Activated CD4-positive, alpha-beta memory T cell treated with anti-CD3 and anti-CD28 coated beads, Interleukin-2, amount 10 ng/mL, durations not matched to agents 7 days and 5 days (primary cell): ENCODE measurements around the gene GRB7. TPM values are rescaled to one million over a fixed set of nuclear protein-coding genes. Genes with fewer than 3 reads are reported as not detected.

Experiments
- CTCF ChIA-PET: fragments of 350-600 bp; sonication (Branson Sonifier 250); formaldehyde crosslinking; loops from one replicate; lab custom pipeline; 2021; ENCODE audit warnings: antibody characterized with exemption, inconsistent platforms; lab: Charles Lee
- POLR2A ChIA-PET: fragments of 350-600 bp; sonication (Branson Sonifier 250); formaldehyde crosslinking; loops from one replicate; lab custom pipeline; 2021; ENCODE audit warnings: antibody characterized with exemption; lab: Charles Lee
- DNase-seq: peaks from one replicate; pipeline ENCODE4 v3.0.0-alpha.2; 2020
- H3K27ac Mint-ChIP-seq: one replicate; pipeline ENCODE4 v1.8.0; 2021; ENCODE audit warnings: mild to moderate bottlenecking, mixed read lengths
- H3K27me3 Mint-ChIP-seq: one replicate; pipeline ENCODE4 v1.8.0; 2021; ENCODE audit warnings: mixed read lengths
- H3K36me3 Mint-ChIP-seq: one replicate; pipeline ENCODE4 v1.8.0; 2021; ENCODE audit warnings: low read depth, mixed read lengths
- H3K4me1 Mint-ChIP-seq: one replicate; pipeline ENCODE4 v1.8.0; 2021; ENCODE audit warnings: mixed read lengths
- H3K4me3 Mint-ChIP-seq: one replicate; pipeline ENCODE4 v1.8.0; 2021; ENCODE audit warnings: mild to moderate bottlenecking, mixed read lengths
- H3K9me3 Mint-ChIP-seq: one replicate; pipeline ENCODE4 v1.8.0; 2021; ENCODE audit warnings: mixed read lengths
- total RNA-seq, 2 experiments: library from RNA; stranded (reverse); gene quantifications; one replicate each; pipeline ENCODE4 v1.2.3, GENCODE V29; 2021

Gene GRB7
- total RNA-seq, 2 experiments from 2014 or later: 0.30 to 0.40 TPM

DNA sequence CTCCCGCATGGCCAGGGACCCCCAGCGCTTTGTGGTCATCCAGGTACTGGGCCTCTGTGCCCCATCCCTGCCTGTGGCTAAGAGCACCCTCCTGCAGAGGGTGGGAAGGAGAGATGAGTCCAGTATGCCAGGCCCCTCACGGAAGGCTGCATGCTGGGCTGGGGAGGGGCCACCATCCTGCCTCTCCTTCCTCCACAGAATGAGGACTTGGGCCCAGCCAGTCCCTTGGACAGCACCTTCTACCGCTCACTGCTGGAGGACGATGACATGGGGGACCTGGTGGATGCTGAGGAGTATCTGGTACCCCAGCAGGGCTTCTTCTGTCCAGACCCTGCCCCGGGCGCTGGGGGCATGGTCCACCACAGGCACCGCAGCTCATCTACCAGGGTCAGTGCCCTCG is 11.1 kb upstream of the GRB7 start:
- POLR2A ChIA-PET: no interaction called here
- Mint-ChIP-seq H3K36me3 (peaks cover 11% of the 10 kb centered on the region), H3K4me1 (peaks cover 19% of the 10 kb centered on the region), H3K9me3 (no peaks in the 10 kb centered on the region), H3K27me3 (no peaks in the 10 kb centered on the region), H3K27ac (no peak overlapping the region), H3K4me3 (no peak overlapping the region)
- DNase-seq: no peak
- CTCF ChIA-PET: no interaction called here

- POLR2A ChIA-PET: no interaction called here
- no peak for DNase-seq
- CTCF ChIA-PET: interaction anchor here (3.3 kb wide), 1 partner anchor 73 kb away, joined by 15 read pairs; no protein-coding TSS in a partner anchor
- H3K9me3 Mint-ChIP-seq: no peaks in the 10 kb centered on the region
- no peak overlapping the region for H3K4me3 Mint-ChIP-seq
- H3K27ac Mint-ChIP-seq: no peak overlapping the region
- peaks cover 11% of the 10 kb centered on the region for H3K36me3 Mint-ChIP-seq
- H3K27me3 Mint-ChIP-seq: peaks cover 2% of the 10 kb centered on the region
- H3K4me1 Mint-ChIP-seq: peaks cover 19% of the 10 kb centered on the region
Observed at GRCh38 chr17:39727556-39727955, 10.2 kb upstream of the GRB7 start.

- Mint-ChIP-seq H3K4me1 (peaks cover 19% of the 10 kb centered on the region), H3K9me3 (no peaks in the 10 kb centered on the region), H3K4me3 (peak overlapping the region; percentile 88), H3K27ac (peak overlapping the region; percentile 83), H3K27me3 (peaks cover 5% of the 10 kb centered on the region), H3K36me3 (peaks cover 11% of the 10 kb centered on the region)
- CTCF ChIA-PET: interaction anchor here (0.7 to 3.6 kb wide), 24 partner anchors 9 to 181 kb away, joined by 3 to 37 read pairs (median 5); partner anchors contain the start of gene PNMT
- DNase-seq: no peak
- POLR2A ChIA-PET: interaction anchor here (0.6 to 3.7 kb wide), 32 partner anchors 11 to 340 kb away, joined by 3 to 32 read pairs (median 5); partner anchors contain the start of genes CDK12, ERBB2, MED1 and PGAP3
Observed at GRCh38 chr17:39729280-39729851, 8.4 kb upstream of the GRB7 start.

GRCh38 chr17:39730095-39730921 is 7.4 kb upstream of the GRB7 start, which contains the start of gene MIEN1:
Gene MIEN1, minus strand, starts transcription at chr17:39730532. Its CDS starts 37 bp downstream, at chr17:39730495.
- Mint-ChIP-seq H3K27me3 (peaks cover 5% of the 10 kb centered on the region), H3K36me3 (peaks cover 11% of the 10 kb centered on the region), H3K27ac (peak within 1 kb of the TSS; percentile 83), H3K4me3 (peak within 1 kb of the TSS; percentile 88), H3K9me3 (no peaks in the 10 kb centered on the region), H3K4me1 (peaks cover 19% of the 10 kb centered on the region)
- CTCF ChIA-PET: interaction anchor here (0.6 to 3.6 kb wide), 38 partner anchors 8 to 249 kb away, joined by 3 to 37 read pairs (median 5); partner anchors contain the start of gene PNMT
- POLR2A ChIA-PET: interaction anchor here (0.6 to 3.7 kb wide), 37 partner anchors 10 to 339 kb away, joined by 3 to 32 read pairs (median 4); partner anchors contain the start of genes CDK12, ERBB2, MED1 and PGAP3
- DNase-seq: peak; percentile 95

- Mint-ChIP-seq H3K4me3 (peak overlapping the region; percentile 32), H3K27me3 (peaks cover 16% of the 10 kb centered on the region), H3K36me3 (peaks cover 11% of the 10 kb centered on the region), H3K27ac (no peak overlapping the region), H3K4me1 (peaks cover 19% of the 10 kb centered on the region), H3K9me3 (no peaks in the 10 kb centered on the region)
- POLR2A ChIA-PET: no interaction called here
- CTCF ChIA-PET: interaction anchor here (1.4 kb wide), 1 partner anchor 21 kb away, joined by 8 read pairs; no protein-coding TSS in a partner anchor
- DNase-seq: no peak
Observed at GRCh38 chr17:39732586-39732985, 5.2 kb upstream of the GRB7 start.

- Mint-ChIP-seq H3K36me3 (no peaks in the 10 kb centered on the region), H3K9me3 (no peaks in the 10 kb centered on the region), H3K27me3 (peaks cover 22% of the 10 kb centered on the region), H3K4me1 (peaks cover 22% of the 10 kb centered on the region), H3K27ac (no peak overlapping the region), H3K4me3 (no peak overlapping the region)
- DNase-seq: no peak
- POLR2A ChIA-PET: no interaction called here
- CTCF ChIA-PET: no interaction called here
Observed at GRCh38 chr17:39735882-39736281, 1.9 kb upstream of the GRB7 start.

DNA sequence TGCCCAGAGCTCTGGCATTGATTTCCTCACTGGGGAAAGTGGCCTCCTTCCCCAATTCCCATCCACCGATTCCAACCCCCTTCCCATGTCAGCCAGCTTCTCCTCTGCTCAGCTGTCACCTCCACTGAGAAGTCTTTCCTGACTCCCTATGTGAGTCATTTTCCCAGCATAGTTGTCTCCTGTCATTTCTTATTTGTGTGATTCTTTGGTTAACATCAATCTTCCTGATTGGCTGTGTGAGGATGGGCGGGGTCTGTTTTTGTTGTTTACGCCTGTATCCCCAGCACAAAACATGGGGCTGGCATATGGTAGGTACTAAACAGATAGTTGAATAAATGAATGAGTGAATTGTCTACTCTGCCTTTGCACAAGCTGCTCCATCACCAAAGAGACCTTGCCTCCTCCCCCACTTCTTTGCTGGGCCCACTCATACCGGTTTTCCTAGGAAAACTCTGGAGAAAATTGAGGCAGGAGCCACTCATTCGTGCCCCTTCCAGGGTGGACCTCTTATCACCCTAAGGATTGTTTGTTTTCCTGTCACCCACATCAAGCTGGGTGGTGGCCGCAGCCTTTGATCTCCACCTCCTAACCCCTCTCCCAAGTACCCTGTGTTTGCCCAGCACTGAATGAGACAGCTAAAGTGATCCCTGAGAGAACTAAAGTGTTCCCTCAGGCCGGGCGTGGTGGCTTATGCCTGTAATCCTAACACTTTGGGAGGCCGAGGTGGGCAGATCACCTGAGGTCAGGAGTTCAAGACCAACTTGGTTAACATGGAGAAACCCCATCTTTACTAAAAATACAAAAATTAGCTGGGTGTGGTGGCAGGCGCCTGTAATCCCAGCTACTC is 1.2 kb upstream of the GRB7 start:
- POLR2A ChIA-PET: interaction anchor here (1.1 kb wide), 1 partner anchor 17 kb away, joined by 3 read pairs; no protein-coding TSS in a partner anchor
- H3K27ac Mint-ChIP-seq: no peak overlapping the region

DNA sequence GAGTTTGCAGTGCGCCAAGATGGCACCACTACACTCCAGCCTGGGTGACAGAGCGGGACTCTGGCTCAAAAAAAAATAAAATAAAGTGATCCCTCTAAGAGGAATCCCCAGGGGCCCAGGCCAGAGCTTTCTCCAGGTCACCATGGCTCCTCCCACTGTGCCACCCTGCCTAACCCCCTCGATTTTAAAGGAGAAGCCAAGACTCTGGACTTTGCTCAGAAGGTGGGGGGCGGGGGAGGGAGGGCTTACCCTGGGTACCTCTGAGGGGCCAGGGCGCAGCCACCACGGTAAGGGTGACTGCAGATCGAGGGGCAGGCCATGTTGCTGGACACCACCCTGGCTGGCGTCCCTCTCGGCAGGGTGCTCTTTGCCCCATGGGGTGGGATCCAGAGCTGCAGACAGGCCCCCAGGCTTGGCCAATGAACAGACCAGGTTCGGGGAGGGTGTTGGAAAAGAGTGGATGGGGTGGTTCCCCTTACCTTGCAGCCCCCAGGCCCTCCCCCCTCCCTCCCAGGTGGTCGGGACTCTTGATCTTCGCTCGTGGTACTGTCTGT is 455 bp upstream of the GRB7 start:
- no peaks in the 10 kb centered on the region for H3K9me3 Mint-ChIP-seq
- H3K27ac Mint-ChIP-seq: no peak overlapping the region
- CTCF ChIA-PET: interaction anchor here (0.7 kb wide), 1 partner anchor 58 kb away, joined by 3 read pairs; no protein-coding TSS in a partner anchor
- no peaks in the 10 kb centered on the region for H3K36me3 Mint-ChIP-seq
- peaks cover 22% of the 10 kb centered on the region for H3K27me3 Mint-ChIP-seq
- DNase-seq: no peak
- H3K4me1 Mint-ChIP-seq: peaks cover 24% of the 10 kb centered on the region
- POLR2A ChIA-PET: interaction anchor here (0.6 to 1.1 kb wide), 2 partner anchors 16 to 400 kb away, joined by 3 to 4 read pairs; no protein-coding TSS in a partner anchor
- H3K4me3 Mint-ChIP-seq: no peak overlapping the region

More for the DNA sequence above, 1.2 kb upstream of the GRB7 start:
- H3K36me3 Mint-ChIP-seq: no peaks in the 10 kb centered on the region
- CTCF ChIA-PET: interaction anchor here (0.7 kb wide), 1 partner anchor 57 kb away, joined by 3 read pairs; no protein-coding TSS in a partner anchor
- peaks cover 24% of the 10 kb centered on the region for H3K4me1 Mint-ChIP-seq
- no peak for DNase-seq
- H3K9me3 Mint-ChIP-seq: no peaks in the 10 kb centered on the region
- peaks cover 22% of the 10 kb centered on the region for H3K27me3 Mint-ChIP-seq
- no peak overlapping the region for H3K4me3 Mint-ChIP-seq

- H3K27me3 Mint-ChIP-seq: peaks cover 17% of the 10 kb centered on the region
- no peaks in the 10 kb centered on the region for H3K9me3 Mint-ChIP-seq
- H3K27ac Mint-ChIP-seq: no peak overlapping the region
- no peaks in the 10 kb centered on the region for H3K36me3 Mint-ChIP-seq
- POLR2A ChIA-PET: no interaction called here
- H3K4me3 Mint-ChIP-seq: peak overlapping the region; percentile 32
- CTCF ChIA-PET: interaction anchor here (0.6 kb wide), 1 partner anchor 8 kb away, joined by 3 read pairs; the partner anchor contains the start of gene MIEN1
- H3K4me1 Mint-ChIP-seq: peaks cover 24% of the 10 kb centered on the region
- DNase-seq: peak; percentile 40
Observed at GRCh38 chr17:39738568-39738901, 797 bp downstream of the GRB7 start.

- peaks cover 24% of the 10 kb centered on the region for H3K4me1 Mint-ChIP-seq
- CTCF ChIA-PET: interaction anchor here (0.6 kb wide), 1 partner anchor 9 kb away, joined by 3 read pairs; the partner anchor contains the start of gene MIEN1
- no peak overlapping the region for H3K27ac Mint-ChIP-seq
- POLR2A ChIA-PET: interaction anchor here (1.8 kb wide), 1 partner anchor 9 kb away, joined by 6 read pairs; the partner anchor contains the start of gene MIEN1
- peaks cover 17% of the 10 kb centered on the region for H3K27me3 Mint-ChIP-seq
- no peaks in the 10 kb centered on the region for H3K9me3 Mint-ChIP-seq
- no peaks in the 10 kb centered on the region for H3K36me3 Mint-ChIP-seq
- DNase-seq: no peak
- no peak overlapping the region for H3K4me3 Mint-ChIP-seq
Observed at GRCh38 chr17:39738983-39739884, 1.5 kb downstream of the GRB7 start.

DNA sequence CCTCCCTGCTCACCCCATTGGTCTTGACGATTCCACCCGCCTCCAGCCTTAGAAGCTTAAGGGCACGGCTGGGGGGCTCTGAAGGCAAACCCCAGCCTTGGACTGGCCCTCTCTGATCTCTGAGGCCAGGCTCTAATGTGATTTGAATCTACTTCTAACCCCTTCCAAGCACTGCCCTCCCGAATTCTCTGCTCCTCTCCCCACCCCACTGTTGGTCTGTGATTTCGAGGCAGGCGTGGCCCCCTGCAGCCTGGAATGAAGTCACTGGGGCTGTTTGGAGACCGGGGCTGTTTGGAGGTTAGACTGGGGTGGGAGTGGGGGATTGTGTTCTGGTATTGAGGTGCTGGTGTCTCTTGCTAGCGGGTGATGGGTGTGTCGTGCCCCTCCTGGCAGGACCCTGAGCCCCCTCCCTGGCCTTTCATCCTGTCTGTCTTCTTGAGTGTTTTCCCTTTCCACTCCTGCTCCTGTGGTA is 2.2 kb downstream of the GRB7 start:
- Mint-ChIP-seq H3K4me3 (no peak overlapping the region), H3K4me1 (peaks cover 24% of the 10 kb centered on the region), H3K27me3 (peaks cover 17% of the 10 kb centered on the region), H3K9me3 (no peaks in the 10 kb centered on the region), H3K27ac (no peak overlapping the region), H3K36me3 (no peaks in the 10 kb centered on the region)
- no peak for DNase-seq
- ChIA-PET CTCF (no interaction called here), POLR2A (interaction anchor here (1.8 kb wide), 1 partner anchor 10 kb away, joined by 6 read pairs; the partner anchor contains the start of gene MIEN1)
